ENCODE measurements around the gene PPARD.

DNA sequence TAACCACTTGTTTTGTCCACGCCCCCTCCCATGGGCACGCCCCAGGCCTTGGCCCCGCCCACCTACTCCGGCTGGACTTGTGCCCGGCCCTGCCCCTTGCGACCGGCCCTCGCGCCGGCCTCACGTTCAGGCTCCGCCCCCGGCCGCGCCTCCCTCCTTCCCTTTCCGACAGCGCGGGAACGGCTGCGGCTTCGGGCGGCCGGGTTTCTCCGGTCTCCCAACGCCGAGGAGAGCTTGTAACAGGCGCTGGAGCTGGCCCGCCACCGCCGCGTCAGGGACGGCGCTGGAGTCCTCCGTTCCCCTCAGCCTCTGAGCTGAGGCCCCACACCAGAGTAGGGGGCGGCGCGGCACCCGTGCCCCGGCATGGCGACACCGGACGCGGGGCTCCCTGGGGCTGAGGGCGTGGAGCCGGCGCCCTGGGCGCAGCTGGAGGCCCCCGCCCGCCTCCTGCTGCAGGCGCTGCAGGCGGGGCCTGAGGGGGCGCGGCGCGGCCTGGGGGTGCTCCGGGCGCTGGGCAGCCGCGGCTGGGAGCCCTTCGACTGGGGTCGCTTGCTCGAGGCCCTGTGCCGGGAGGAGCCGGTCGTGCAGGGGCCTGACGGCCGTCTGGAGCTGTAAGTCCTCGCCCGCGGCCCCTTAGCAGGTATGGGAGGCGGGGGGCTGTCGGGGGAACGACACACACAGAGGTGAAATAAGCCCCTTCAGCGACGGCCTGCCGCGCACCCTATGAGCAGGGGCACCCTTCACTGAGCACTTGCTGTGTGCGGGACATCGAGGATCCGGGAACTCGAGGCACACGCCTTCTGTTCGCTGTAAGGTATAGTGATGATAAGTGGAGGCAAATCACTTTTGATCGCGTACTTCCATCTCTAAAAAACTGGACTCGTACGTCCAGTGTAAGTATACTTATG, 110.1 kb downstream of the PPARD start, which contains the start of gene FANCE:
- TF ChIP-seq, protein P1, sequence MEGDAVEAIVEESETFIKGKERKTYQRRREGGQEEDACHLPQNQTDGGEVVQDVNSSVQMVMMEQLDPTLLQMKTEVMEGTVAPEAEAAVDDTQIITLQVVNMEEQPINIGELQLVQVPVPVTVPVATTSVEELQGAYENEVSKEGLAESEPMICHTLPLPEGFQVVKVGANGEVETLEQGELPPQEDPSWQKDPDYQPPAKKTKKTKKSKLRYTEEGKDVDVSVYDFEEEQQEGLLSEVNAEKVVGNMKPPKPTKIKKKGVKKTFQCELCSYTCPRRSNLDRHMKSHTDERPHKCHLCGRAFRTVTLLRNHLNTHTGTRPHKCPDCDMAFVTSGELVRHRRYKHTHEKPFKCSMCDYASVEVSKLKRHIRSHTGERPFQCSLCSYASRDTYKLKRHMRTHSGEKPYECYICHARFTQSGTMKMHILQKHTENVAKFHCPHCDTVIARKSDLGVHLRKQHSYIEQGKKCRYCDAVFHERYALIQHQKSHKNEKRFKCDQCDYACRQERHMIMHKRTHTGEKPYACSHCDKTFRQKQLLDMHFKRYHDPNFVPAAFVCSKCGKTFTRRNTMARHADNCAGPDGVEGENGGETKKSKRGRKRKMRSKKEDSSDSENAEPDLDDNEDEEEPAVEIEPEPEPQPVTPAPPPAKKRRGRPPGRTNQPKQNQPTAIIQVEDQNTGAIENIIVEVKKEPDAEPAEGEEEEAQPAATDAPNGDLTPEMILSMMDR (IDR thresholded peaks at IDR 0.05): peak in 2 of 12 donors; percentile 5 to 9
- peak in 1 of 2 donors; percentile 48 for TF ChIP-seq POLR2A (IDR thresholded peaks at IDR 0.05)
